SW480 (cell line): ENCODE data around the gene AFP.
"Not testable (repeated sequence)": the region's sequence is repeated elsewhere in the genome, so short reads cannot be mapped to it uniquely, and the experiment has no call there.

Experiments used
- DNase-seq: peaks from one replicate; pipeline ENCODE4 v3.0.0-alpha.2; 2016; ENCODE audit warnings: low spot score

The AFP gene

GRCh38 chr4:73435984-73436383 lies at the start of gene AFP:
Gene AFP, plus strand, starts transcription at chr4:73436221. Its CDS starts 42 bp downstream, at chr4:73436263.
- no peak for DNase-seq

- DNase-seq, result no peak
Observed at GRCh38 chr4:73387552-73387951, 48.5 kb upstream of the AFP start.

GRCh38 chr4:73388887-73389286 lies 47.1 kb upstream of the AFP start:
- no peak for DNase-seq

- not testable (repeated sequence) for DNase-seq
Observed at GRCh38 chr4:73389663-73390062, 46.4 kb upstream of the AFP start.

GRCh38 chr4:73391774-73392173 lies 44.2 kb upstream of the AFP start:
- no peak for DNase-seq

GRCh38 chr4:73392936-73393335 lies 43.1 kb upstream of the AFP start:
- no peak for DNase-seq

GRCh38 chr4:73396304-73396703 lies 39.7 kb upstream of the AFP start:
- DNase-seq, result no peak

GRCh38 chr4:73396993-73397972 lies 38.7 kb upstream of the AFP start:
- DNase-seq, result no peak

GRCh38 chr4:73401412-73401811 lies 34.6 kb upstream of the AFP start:
- no peak for DNase-seq

GRCh38 chr4:73404042-73404441 lies 32.0 kb upstream of the AFP start, which contains the start of gene ALB:
Gene ALB, plus strand, starts transcription at chr4:73404287. Its CDS starts 41 bp downstream, at chr4:73404328.
- DNase-seq, result no peak

- DNase-seq, result no peak
Observed at GRCh38 chr4:73404457-73404856, 31.6 kb upstream of the AFP start.

- DNase-seq, result no peak
Observed at GRCh38 chr4:73405138-73405537, 30.9 kb upstream of the AFP start.

- no peak for DNase-seq
Observed at GRCh38 chr4:73406548-73406875, 29.5 kb upstream of the AFP start.

- no peak for DNase-seq
Observed at GRCh38 chr4:73407227-73407673, 28.8 kb upstream of the AFP start.

GRCh38 chr4:73408181-73408867 lies 27.7 kb upstream of the AFP start:
- no peak for DNase-seq

- no peak for DNase-seq
Observed at GRCh38 chr4:73409012-73409862, 26.8 kb upstream of the AFP start.

- DNase-seq, result no peak
Observed at GRCh38 chr4:73409978-73410548, 26.0 kb upstream of the AFP start.

- no peak for DNase-seq
Observed at GRCh38 chr4:73410916-73411730, 24.9 kb upstream of the AFP start.

GRCh38 chr4:73411731-73412414 lies 24.1 kb upstream of the AFP start:
- DNase-seq, result no peak

GRCh38 chr4:73413294-73413755 lies 22.7 kb upstream of the AFP start:
- DNase-seq, result no peak
